Neural cell (in vitro differentiated cells): ENCODE results near the gene ATP2C1. TPM values are rescaled to one million over a fixed set of nuclear protein-coding genes. Genes with fewer than 3 reads are reported as not detected.

Source experiments
- H2AFZ ChIP-seq: fragments of 200-600, 300-800 bp; sonication (generic), shearing (Covaris generic); 2 replicates; pipeline ENCODE4 v1.6.0; 2014; ENCODE audit warnings: low read depth, mild to moderate bottlenecking, antibody characterized with exemption, low read length, moderate library complexity
- H3F3A ChIP-seq: fragments of 200-600 bp; shearing (Covaris generic); 2 replicates; pipeline ENCODE4 v1.6.1; 2016; ENCODE audit warnings: mild to moderate bottlenecking, moderate library complexity, mixed read lengths, antibody characterized with exemption, low read length; ENCODE audit not compliant: insufficient read depth, poor library complexity, severe bottlenecking
- H3K27ac ChIP-seq: fragments of 200-600, 300-800 bp; sonication (generic), shearing (Covaris generic); 2 replicates; pipeline ENCODE4 v1.5.1; 2014; ENCODE audit warnings: mild to moderate bottlenecking, low read length, moderate library complexity
- H3K27me3 ChIP-seq: fragments of 300-800, 200-600 bp; sonication (generic), shearing (Covaris generic); 2 replicates; pipeline ENCODE4 v1.6.0; 2014; ENCODE audit warnings: mild to moderate bottlenecking, low read depth, low read length, moderate library complexity; ENCODE audit not compliant: insufficient read depth
- H3K36me3 ChIP-seq: fragments of 300-800, 200-600 bp; sonication (generic), shearing (Covaris generic); 2 replicates; pipeline ENCODE4 v1.5.1; 2014; ENCODE audit warnings: mild to moderate bottlenecking, antibody characterized with exemption, low read length, moderate library complexity; ENCODE audit not compliant: insufficient read depth
- H3K4me2 ChIP-seq: fragments of 300-800, 200-600 bp; sonication (generic), shearing (Covaris generic); 2 replicates; pipeline ENCODE4 v1.6.0; 2014; ENCODE audit warnings: mild to moderate bottlenecking, low read length
- H3K4me3 ChIP-seq: fragments of 300-800, 200-600 bp; sonication (generic), shearing (Covaris generic); 2 replicates; pipeline ENCODE4 v1.5.1; 2014; ENCODE audit warnings: mild to moderate bottlenecking, low read length, moderate library complexity
- H3K79me2 ChIP-seq: fragments of 200-600 bp; shearing (Covaris generic); replicated peaks from 2 replicates; pipeline ENCODE4 v1.6.0; 2014; ENCODE audit warnings: mild to moderate bottlenecking, low read length, moderate library complexity; ENCODE audit not compliant: insufficient read depth
- H3K9ac ChIP-seq: fragments of 300-800, 200-600 bp; sonication (generic), shearing (Covaris generic); 2 replicates; pipeline ENCODE4 v1.6.1; 2016; ENCODE audit warnings: mild to moderate bottlenecking, low read length, mixed read lengths
- H3K9me2 ChIP-seq: fragments of 200-600 bp; shearing (Covaris generic); 2 replicates; pipeline ENCODE4 v1.6.1; 2016; ENCODE audit warnings: mild to moderate bottlenecking, low read length, mixed read lengths; ENCODE audit not compliant: insufficient read depth
- H3K9me3 ChIP-seq: fragments of 200-600, 300-800 bp; sonication (generic), shearing (Covaris generic); 2 replicates; pipeline ENCODE4 v1.6.1; 2016; ENCODE audit warnings: mild to moderate bottlenecking, mixed run types, low read length, moderate library complexity, mixed read lengths
- H4K20me1 ChIP-seq: fragments of 200-600 bp; shearing (Covaris generic); 2 replicates; pipeline ENCODE4 v1.6.1; 2016; ENCODE audit warnings: mild to moderate bottlenecking, mixed run types; ENCODE audit not compliant: insufficient read depth
- EP300 ChIP-seq: fragments of 450-650 bp; conservative IDR thresholded peaks from 2 replicates; pipeline ENCODE4 v1.6.1; 2014; ENCODE audit warnings: antibody characterized with exemption, mild to moderate bottlenecking, moderate library complexity; ENCODE audit not compliant: poor library complexity, severe bottlenecking
- EZH2 ChIP-seq: fragments of 200-600, 300-800 bp; shearing (Covaris generic), sonication (generic); IDR thresholded peaks from 2 replicates; pipeline ENCODE4 v1.6.1; 2014; ENCODE audit warnings: antibody characterized with exemption, low read length, borderline replicate concordance, mild to moderate bottlenecking; ENCODE audit not compliant: insufficient read depth, poor library complexity, severe bottlenecking
- MXI1 ChIP-seq: fragments of 450-650 bp; conservative IDR thresholded peaks from 2 replicates; pipeline ENCODE4 v1.6.1; 2014; ENCODE audit warnings: antibody characterized with exemption, mild to moderate bottlenecking; ENCODE audit not compliant: poor library complexity, severe bottlenecking
- POLR2AphosphoS5 ChIP-seq: IDR thresholded peaks from 2 replicates; pipeline ENCODE4 v1.6.1; 2012
- RAD21 ChIP-seq: fragments of 450-650 bp; conservative IDR thresholded peaks from 2 replicates; pipeline ENCODE4 v1.6.1; 2014; ENCODE audit warnings: antibody characterized with exemption, mild to moderate bottlenecking, moderate library complexity
- SMC3 ChIP-seq: fragments of 450-650 bp; conservative IDR thresholded peaks from 2 replicates; pipeline ENCODE4 v1.6.1; 2014; ENCODE audit warnings: antibody characterized with exemption, mild to moderate bottlenecking, moderate library complexity; ENCODE audit not compliant: poor library complexity
- TAF1 ChIP-seq: IDR thresholded peaks from 2 replicates; pipeline ENCODE4 v1.6.1; 2012; ENCODE audit warnings: low read depth
- polyA plus RNA-seq: library from polyadenylated mRNA; depleted of rRNA; stranded (reverse); fragments of >200 nt; gene quantifications from 2 replicates; pipeline ENCODE4 v1.2.3, GENCODE V29; 2014
- TF ChIP-seq, protein P1 (sequence below): fragments of 450-650 bp; IDR thresholded peaks from 2 replicates; pipeline ENCODE4 v1.5.1; 2014; ENCODE audit warnings: antibody characterized with exemption, mild to moderate bottlenecking, moderate library complexity; ENCODE audit not compliant: poor library complexity, severe bottlenecking
- TF ChIP-seq, protein P2 (sequence below): IDR thresholded peaks from 2 replicates; pipeline ENCODE4 v1.6.1; 2012; ENCODE audit warnings: borderline replicate concordance

ATP2C1 gene
- polyA plus RNA-seq, 1 donor from 2014 or later = 134 TPM

DNA sequence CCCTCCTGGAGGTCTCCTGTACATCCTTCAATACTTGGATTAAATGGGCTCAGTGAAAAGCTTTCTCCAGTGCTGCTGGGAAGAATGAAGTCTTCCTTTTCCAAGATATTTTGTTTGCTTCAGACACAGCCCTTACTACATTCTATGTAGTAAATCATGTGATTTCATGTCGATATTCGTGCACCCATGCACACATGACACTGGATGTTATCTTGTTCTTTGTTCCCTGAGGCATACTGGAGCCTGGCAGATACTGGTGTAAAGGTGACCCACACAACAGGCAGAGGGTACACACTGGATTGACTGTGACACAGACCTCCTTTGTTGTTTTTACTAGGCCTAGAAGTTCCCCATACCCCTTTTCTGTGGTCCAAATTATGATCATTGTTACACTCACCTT lies 40.3 kb upstream of the ATP2C1 start:
- no peaks in the 10 kb centered on the region for H3K27me3 ChIP-seq
- H2AFZ ChIP-seq = no peak overlapping the region
- H3K79me2 ChIP-seq = no peaks in the 10 kb centered on the region
- no peak overlapping the region for H3K9ac ChIP-seq
- H3K36me3 ChIP-seq = no peaks in the 10 kb centered on the region
- H3K9me3 ChIP-seq = no peaks in the 10 kb centered on the region
- H3K4me3 ChIP-seq = no peak overlapping the region
- H3K9me2 ChIP-seq = no peaks in the 10 kb centered on the region
- H4K20me1 ChIP-seq = no peaks in the 10 kb centered on the region
- no peak overlapping the region for H3K27ac ChIP-seq
- no peaks in the 10 kb centered on the region for H3F3A ChIP-seq
- H3K4me2 ChIP-seq = no peak overlapping the region
- TF ChIP-seq, protein P1, sequence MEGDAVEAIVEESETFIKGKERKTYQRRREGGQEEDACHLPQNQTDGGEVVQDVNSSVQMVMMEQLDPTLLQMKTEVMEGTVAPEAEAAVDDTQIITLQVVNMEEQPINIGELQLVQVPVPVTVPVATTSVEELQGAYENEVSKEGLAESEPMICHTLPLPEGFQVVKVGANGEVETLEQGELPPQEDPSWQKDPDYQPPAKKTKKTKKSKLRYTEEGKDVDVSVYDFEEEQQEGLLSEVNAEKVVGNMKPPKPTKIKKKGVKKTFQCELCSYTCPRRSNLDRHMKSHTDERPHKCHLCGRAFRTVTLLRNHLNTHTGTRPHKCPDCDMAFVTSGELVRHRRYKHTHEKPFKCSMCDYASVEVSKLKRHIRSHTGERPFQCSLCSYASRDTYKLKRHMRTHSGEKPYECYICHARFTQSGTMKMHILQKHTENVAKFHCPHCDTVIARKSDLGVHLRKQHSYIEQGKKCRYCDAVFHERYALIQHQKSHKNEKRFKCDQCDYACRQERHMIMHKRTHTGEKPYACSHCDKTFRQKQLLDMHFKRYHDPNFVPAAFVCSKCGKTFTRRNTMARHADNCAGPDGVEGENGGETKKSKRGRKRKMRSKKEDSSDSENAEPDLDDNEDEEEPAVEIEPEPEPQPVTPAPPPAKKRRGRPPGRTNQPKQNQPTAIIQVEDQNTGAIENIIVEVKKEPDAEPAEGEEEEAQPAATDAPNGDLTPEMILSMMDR = no peak
- TF ChIP-seq RAD21 (no peak), EZH2 (no peak)

DNA sequence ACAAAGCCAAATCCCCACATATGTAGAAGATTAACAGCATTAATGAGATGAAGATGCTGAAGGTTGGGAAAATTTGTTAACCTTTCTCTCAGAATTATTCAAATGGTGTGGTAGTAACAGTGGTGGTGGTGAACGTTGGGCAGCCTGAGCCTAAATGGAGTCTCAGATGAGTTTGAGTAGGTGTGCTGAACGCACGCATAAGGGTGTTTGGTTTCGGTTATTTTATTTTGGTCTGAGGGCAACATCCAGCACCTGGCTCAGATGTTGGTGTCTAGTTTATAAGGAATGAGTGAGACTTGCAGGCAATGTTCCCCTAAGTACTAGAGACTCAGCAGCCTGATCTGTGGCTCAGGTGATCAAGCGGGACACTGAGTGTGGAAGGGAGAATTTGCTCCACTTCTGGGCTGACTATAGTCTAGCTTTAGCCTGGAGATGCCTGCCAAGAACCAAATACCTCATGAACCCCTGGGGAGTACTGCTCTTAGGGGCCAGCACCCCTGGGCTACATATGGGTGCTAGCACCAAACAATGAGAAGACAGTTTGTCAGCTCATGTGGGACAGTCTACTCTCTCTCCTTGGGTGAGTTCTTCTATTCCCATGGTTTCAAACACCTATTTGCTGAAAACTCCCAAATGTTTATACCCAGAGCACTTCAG lies 39.5 kb upstream of the ATP2C1 start:
- TF ChIP-seq EP300 (no peak), RAD21 (no peak), SMC3 (no peak), POLR2AphosphoS5 (no peak), EZH2 (no peak), TAF1 (no peak), MXI1 (no peak)
- TF ChIP-seq, protein P2, sequence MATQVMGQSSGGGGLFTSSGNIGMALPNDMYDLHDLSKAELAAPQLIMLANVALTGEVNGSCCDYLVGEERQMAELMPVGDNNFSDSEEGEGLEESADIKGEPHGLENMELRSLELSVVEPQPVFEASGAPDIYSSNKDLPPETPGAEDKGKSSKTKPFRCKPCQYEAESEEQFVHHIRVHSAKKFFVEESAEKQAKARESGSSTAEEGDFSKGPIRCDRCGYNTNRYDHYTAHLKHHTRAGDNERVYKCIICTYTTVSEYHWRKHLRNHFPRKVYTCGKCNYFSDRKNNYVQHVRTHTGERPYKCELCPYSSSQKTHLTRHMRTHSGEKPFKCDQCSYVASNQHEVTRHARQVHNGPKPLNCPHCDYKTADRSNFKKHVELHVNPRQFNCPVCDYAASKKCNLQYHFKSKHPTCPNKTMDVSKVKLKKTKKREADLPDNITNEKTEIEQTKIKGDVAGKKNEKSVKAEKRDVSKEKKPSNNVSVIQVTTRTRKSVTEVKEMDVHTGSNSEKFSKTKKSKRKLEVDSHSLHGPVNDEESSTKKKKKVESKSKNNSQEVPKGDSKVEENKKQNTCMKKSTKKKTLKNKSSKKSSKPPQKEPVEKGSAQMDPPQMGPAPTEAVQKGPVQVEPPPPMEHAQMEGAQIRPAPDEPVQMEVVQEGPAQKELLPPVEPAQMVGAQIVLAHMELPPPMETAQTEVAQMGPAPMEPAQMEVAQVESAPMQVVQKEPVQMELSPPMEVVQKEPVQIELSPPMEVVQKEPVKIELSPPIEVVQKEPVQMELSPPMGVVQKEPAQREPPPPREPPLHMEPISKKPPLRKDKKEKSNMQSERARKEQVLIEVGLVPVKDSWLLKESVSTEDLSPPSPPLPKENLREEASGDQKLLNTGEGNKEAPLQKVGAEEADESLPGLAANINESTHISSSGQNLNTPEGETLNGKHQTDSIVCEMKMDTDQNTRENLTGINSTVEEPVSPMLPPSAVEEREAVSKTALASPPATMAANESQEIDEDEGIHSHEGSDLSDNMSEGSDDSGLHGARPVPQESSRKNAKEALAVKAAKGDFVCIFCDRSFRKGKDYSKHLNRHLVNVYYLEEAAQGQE = no peak
- TF ChIP-seq, protein P1 = no peak
- H3K36me3 ChIP-seq = no peaks in the 10 kb centered on the region
- H3K27ac ChIP-seq = no peak overlapping the region
- H3K9me3 ChIP-seq = no peaks in the 10 kb centered on the region
- no peaks in the 10 kb centered on the region for H3K9me2 ChIP-seq
- no peaks in the 10 kb centered on the region for H3K79me2 ChIP-seq
- H3K4me3 ChIP-seq = no peak overlapping the region
- H3K9ac ChIP-seq = no peak overlapping the region
- no peaks in the 10 kb centered on the region for H3F3A ChIP-seq
- no peak overlapping the region for H3K4me2 ChIP-seq
- H3K27me3 ChIP-seq = no peaks in the 10 kb centered on the region
- no peaks in the 10 kb centered on the region for H4K20me1 ChIP-seq
- no peak overlapping the region for H2AFZ ChIP-seq
